Stimulated activated CD4-positive, alpha-beta T cell treated with anti-CD3 and anti-CD28 coated beads, Interleukin-12 subunit alpha, Interleukin-12 subunit beta, amount 100 ng/mL, for 24 hours (primary cell): ENCODE data around the gene MOB3C.

Source experiments
- DNase-seq, 2 experiments: peaks; one replicate each; pipeline ENCODE4 v3.0.0-alpha.2; 2020; ENCODE audit warnings: low read depth in 2 of 2

MOB3C gene

DNA sequence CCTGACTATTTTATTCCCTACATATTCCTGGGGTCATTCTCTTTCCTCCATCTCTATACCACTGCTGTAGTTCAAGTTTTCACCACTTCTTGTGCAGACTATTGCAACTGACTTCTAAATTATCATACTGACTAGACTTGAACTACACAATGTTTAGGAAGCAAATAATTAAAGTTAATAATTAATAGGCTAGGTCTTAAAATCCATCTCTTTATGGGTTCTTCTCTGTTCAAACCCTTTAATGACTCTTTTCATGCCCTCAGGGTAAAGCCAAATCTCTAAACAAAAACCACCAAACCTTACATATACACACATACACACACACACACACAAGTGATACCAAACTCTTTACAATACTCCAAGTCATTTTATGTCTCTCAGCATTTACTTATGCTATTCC, 22.3 kb upstream of the MOB3C start:
- no peak for DNase-seq

DNA sequence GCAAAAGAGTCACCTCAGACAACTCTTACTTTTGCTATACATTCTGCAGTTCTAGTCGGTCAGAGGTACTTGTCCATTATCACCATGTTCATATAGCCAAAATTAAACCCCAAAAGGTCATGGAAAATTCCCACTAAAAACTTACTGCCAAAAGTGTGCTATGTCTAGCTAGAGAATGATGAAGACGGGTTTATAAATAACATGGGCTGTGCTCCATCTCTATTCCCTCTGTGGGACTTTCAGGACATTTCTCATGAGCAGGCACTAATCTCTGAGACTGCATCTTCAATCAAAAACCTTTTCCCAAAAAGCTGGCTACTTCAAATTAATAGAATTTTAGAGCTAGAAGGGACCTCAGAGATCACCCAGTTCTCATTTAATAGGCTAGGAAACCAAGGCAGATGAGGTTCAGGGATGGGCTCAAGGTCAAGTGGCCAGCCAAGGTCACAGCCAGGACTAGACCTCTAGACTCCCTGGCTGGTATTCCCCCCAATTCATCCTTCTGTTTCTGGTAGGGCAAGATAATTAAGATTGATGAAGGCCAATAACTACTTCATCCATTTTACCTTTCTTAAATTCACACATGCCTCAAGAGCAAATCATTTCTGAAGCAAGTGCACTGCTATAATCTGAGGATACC, 21.0 kb upstream of the MOB3C start:
- DNase-seq = no peak

DNA sequence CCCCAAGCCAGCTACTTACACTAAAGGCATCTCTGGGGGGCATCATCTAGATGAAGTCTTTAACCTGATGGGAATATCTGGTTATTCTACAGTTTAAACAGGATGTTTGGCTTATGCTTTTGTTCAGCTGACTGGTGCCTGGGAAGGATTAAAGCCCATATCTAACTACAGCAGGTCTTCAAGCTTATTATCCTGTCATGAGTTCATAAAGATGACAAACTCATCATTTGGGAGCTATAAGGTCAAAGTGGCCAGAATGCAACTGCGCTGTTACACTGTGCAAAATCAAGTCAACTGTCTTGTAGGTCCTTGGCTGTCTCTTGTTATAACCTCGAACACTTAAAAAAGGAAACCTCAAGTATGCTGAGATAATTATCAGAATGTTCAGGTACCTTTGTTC, 18.6 kb upstream of the MOB3C start:
- no peak for DNase-seq

DNA sequence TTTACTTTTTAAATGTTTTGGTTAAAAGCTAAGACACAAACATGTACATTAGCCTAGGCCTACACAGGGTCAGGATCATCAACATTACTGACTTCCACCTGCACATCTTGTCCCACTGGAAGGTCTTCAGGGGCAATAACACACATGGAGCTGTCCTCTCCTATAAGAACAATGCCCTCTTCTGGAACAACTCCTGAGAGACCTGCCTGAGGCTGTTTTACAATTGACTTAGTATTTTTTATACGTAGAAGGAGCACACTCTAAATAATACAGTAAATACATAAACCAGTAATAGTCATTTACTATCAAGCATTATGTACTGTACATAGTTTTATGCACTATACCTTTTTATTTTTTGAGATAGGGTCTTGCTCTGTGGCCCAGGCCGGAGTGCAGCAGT, 14.1 kb upstream of the MOB3C start:
- no peak for DNase-seq

DNA sequence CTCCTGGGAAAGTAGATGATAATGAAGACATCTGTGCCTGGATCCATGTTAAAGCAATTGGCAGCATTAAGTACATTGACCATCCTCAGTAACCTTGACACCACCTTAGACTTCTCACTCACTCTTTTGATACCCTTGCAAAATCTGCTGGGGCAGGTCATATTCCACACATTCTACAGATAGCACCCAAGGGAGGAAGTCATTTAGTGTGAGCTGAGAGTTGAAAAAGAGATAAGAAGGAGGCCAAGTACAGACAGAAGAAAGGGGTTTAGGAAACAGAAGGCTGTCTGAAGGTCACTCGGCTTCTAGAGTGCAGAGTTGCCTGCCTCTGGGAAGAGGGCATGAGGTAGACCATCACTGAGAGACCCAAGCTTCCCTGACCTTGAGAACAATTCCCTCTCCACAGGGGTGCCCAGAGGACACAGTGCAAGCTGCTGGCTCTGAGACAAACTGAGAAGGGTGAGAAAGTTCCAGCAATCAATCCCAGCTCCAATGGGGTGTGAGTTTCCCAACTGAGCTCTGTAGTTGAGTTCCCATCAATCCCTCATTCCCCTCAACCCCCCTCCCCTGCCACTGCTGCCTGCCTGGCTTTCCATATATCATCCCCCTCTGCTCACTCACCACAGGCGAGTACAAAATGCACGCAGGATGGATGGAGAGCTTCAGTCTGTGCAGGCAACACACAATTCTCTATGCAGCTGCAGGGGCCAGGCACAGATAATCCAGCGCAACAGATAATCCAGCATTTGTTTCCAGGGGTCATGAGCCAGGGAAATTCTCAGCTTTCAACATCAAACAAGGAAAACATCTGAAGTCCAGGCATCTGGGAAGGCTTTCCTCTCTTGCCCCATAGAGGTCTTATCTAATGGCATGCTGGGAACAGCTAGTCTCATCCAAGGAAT, 7.4 kb upstream of the MOB3C start:
- no peak for DNase-seq

DNA sequence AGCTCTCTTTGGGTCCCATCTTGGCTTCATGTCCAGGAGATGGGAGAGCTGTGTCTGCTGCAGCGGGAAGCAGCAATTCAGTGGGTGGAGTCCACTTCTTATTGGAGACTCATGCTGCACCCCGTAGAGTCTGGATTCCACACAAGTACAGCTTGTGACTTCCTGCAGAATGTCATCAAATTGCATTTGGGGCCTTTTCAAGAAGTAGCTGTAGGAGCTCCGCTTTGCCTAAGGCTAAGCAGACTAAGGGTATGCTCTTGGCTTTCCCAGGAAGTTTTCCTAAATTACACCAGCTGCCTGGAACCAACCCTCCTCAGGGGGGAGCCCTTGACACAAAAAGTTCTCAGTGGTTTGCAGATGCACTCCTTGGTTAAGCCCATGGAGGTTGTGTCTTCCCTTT, 5.7 kb upstream of the MOB3C start:
- DNase-seq = no peak

DNA sequence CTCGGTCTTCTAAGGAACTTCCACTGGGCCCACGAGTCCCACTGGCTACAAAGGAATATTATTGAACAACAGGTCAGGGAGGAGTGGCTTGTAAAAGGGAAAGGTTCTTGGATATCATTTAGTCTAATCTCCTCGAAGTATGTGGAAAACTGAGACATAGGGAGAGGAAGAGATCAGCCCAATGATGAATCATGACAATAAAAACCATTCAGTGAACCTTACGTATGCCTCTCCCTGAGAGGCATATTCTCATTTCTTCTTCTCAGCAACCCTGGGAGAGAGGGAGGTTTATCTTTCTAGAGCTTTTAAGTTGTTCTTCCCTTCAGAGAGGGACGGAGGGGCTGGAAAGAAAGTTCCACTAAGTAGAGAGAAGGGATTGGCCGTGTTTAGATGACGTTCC, 5.3 kb upstream of the MOB3C start:
- DNase-seq = no peak

DNA sequence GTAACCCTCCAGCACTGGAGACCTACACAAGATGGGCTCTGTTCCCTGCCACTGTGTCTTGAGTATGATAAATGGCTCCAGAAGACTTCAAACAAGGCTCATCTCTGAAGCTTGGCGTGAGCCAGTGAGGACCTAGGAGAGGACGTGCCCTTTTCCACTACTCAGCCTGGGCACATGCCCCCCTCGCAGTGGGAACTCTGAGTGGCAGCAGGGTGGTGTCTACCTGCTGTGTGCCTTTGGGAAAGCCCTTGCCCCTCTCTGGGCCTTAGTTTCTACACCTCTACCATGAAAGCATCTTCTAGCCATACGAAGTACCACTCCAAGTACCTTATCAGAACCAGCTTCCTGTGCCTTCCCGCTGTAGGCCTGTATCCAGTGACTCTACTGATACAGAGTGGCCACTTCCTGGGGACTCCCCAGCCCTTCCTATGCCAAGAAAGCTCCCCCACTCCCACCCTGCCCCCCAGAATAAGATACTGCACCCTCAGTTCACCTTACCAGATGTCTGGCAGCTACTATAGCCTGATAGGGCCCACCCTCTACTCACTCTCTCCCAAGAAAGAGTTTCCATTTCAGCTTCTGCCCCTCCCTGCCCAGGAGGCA, 3.1 kb upstream of the MOB3C start:
- no peak for DNase-seq

DNA sequence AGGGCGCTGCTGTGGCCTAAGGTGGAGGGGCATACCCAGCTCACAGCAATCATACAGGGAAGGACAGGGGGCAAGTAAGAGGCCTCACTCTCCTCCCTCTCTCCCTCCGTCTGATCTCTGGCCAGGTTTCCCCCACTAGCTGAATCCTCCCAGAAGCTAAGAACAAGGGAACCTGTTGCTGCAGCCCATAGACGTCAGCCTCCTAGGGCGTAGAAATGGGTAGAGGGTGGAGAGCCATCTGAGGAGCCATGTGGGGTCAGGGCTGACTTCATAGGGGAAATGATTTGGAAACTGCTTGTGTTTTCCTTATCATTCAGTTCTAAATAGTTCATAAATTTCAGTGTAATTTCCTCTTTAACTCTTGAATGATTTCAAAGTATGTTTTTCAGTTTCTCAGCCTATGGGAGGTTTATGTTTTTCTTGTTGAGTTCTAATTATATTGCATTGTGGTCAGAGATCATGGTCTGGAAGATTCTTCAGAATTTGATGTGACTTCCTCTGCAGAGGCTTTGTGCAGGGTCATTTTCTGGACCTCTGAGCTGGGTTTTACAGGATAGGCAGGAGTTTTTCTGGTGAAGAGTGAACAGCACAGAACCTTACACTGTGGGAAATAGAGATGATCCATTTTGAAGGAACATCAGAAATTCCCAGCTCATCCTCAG, 2.3 kb upstream of the MOB3C start:
- DNase-seq = no peak

DNA sequence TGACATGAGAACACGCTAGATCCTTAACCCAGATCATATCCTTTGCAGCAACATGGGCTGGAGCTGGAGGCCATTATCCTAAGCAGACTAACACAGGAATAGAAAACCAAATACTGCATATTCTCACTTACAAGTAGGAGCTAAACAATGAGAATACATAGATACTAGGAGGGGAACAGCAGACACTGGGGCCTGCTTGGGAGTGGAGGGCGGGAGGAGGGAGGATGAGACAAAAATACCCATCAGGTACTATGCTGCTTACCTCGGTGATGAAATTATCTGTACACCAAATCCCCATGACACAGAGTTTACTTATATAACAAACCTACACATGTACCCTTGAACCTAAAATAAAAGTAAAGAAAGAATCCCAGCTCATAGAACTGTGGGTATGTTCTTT, 1.2 kb upstream of the MOB3C start:
- DNase-seq = no peak

DNA sequence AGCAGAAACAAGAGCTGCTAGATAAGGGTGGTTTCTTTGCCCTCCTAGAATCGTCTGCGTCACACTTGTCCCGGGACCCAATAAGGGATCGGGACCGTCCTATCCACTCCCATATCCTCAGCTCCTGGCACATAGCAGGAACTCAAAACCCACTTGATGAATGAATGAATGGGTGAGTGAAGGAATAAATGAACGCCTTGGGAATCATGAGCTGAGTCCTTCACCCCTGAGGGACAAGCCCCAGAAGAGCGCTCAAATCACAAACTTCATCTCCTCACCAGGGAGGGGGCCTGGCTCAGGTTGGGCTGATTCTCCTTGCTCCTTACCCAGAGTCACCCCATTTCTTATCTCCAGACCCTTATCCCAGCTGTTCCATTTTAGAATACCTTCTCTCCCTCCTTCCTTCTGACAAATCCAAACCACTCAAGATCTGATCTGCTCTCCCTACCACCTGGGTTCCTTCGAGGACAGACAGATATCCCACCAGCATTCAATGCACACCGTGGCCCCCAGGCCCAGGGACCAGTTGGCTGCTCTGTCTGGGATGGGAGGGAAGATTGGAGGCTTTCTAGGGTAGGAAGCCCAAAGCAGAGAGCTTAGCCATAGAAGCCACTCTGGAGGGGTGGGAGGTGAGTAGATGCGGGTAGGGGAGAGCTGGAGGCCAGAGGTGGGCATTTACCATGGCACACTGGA, 643 bp upstream of the MOB3C start:
- no peak for DNase-seq

DNA sequence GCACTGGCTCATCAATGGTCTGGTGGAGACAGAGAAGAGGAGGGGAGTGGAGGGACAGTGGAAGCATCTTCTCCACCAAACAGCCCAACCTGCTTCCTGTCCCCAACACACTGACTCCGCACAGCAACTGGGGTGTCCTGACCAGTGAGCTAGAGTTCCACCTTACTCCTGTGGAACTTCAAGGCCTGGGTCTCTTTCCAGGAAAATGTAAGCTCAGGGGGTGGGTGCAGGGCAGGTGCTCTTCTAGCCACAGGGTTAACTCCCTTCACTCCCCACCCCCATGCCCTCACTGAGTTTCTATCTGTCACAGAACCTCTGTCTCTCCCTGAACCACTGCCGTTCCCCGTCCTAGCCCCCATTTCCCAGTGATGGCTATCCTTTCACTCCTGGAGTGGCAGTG, 876 bp downstream of the MOB3C start:
- DNase-seq = no peak

DNA sequence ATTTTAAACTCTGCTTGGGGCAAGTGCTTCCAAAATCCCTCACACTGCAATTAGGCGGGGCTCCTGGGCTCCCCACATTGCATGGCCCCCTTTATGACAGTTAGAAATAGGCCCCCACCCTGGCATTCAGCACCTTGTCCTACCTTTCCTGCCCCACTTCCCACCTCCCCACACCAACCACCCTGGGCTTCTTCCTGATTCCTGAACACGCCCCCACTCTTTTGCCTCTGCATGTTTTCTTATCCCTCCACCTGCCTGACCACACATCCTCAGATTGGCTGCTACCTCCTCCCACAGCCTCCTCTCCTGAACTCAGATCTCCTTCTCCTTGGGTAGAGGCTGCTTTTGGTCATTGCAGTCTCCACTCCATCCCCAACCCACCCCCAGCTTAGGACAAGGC, 1.5 kb downstream of the MOB3C start:
- DNase-seq = no peak

DNA sequence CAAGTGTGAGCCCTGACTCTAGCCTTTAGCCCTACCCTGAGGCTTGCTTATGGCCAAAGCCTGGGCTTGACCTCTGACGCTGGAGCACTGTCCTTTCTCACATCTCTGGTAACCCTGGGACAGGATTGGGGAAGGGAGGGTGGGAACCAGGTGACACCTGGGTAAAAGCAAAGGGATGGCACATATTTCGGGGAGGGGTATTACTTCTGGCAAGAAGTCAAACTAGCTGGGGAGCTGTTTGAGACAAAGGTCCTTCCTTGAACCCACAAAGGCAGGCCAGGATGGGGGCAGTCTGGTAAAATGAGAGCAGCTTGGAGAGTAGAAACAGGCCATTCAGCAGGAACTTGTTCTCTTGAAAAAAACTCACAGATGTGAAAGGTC, 2.0 kb downstream of the MOB3C start:
- DNase-seq = no peak

DNA sequence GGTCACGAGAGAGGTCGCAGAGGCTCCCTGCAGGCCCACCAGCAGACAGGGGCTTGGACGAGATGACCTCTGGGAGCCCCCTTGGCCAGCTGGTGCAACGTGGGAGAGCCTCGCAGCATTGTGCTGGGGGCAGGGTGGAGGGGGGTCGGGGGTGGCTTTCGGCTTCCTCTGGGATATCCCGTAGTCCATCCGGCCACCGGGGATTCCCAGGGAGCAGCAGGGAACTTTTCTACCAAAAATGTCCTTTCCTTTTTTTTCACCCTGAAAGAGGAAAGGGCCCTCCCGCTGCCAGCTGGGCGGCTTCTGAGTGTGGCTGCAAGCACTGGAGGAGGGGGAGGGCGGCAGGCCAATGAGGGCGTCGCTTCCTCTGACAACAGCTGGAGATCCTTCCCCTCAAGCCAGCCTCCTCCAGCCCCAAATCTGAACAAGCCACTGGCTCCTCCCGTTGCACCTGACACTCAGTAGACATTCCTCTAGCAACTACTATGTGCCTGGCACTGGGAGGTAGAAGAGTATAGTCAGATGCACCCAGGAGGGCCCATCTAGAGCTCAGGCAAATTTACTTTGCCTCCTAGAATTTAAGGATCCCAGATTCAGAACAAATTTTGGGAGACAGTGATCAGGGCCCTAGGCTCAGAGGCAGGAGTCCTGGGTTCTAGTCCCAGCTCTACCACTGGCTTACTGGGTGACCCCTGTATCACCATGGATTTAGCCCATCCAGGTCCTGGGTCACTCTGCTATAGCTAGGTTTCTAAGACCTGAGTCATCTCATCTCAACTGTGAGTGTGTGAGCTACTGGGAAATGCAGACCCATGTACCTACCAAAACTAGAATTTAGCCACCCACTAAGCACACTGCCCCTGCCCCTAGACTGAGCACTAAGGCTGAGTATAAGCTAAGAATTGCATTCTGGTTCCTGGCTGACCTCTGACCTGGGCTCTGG, 2.7 kb downstream of the MOB3C start:
- no peak for DNase-seq

DNA sequence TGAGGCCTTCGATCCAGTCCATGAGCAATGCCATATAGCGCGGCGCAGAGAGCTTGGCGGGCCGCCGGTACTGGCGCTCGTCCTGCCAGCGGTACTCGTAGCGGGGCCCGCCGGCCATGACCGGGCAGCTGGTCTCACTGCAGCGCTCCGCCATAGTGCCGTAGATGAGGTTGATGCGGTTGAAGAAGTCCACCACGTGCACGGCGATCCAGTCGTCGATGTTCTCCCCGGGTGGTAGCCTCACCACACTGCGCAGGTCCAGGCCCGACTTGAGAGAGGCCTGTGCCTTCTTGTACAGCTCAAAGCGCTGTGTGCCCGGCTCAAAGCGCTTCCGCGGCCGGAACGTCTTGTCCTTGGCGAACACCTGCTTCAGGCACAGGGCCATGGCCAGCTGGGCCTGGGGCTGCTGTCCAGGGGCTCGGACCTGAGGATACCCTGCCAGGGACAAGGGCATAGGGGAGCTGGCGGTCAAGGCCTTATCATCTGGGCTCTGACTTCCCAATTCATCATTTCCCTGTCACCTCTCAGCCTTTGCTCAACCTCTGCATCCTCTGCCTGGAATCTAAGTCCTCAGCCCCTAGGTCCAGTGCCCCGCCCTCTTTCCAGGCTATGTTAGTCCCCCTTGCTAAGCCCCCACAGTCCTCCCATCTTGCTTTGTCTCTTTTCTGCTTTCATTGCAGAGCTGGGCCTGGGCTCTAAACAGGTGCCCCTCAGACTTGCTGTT, 3.5 kb downstream of the MOB3C start:
- no peak for DNase-seq

DNA sequence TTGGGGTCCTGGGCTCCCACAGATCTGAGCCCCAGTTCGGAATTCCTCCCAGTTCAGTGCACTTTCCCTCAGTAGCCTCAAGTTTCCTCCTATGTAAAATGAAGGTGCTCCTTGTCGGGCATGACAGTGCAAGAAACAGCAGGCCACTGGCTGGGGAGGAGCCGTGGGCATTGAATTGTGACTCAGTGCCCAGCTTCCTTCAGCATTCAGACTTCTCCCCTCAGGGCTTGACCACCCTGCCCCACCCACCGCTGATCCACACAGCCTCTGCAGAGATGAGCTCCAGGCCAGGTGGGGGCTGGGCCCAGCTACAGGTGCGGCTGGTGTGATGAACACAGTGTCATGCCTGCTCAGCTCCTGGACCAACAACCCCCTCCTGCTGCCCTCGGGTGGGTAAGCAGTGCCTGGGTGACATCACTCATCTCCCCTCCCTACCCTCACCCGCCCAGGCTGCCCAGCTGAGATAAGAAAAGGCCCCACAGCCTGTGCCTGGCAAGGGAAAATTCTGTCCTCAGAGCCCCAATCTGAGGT, 4.9 kb downstream of the MOB3C start:
- DNase-seq = no peak

DNA sequence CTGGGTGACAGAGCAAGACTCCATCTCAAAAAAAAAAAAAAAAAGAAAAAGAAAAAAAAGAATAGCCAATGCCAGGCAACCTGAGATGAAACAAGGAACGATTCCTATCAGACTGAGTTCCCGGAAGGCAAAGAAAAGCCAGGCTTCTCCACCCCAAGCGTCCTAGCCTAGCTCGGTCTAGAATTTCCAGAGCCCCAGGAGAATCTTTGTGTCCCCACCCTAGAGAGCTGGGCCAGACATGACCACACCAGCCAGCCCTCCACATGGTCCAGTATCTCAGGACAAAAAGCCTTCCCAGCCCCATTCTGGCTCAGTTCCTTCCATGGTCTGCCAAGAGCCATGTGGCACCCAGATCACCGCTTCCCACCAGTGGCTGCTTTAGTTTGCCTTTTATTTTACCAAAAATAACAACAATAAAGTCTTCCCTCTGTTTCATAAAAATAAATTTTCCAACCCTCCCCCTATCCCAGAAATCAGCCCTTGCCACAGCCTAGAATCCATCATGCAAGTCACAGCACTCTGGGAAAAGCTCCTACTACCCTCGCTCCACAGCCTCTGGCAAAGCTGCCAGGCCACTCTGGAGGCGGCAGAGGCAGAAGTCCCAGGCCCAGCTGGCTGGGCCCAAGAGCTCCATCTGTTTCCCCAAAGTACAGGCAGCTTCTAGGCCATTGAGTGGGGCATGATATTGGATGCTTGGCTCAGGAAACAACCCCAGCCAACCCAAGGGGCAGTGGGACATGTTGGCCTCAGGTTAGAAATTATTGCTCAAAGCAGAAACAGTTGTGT, 9.1 kb downstream of the MOB3C start:
- no peak for DNase-seq
